GM21737 (cell line): ENCODE measurements around the gene RFX7.

ENCODE experiments used
- ATAC-seq: cut with Tn5 transposase; IDR thresholded peaks from one replicate; pipeline ENCODE4 v1.9.1; 2021; ENCODE audit warnings: mild to moderate bottlenecking, moderate library complexity; ENCODE audit not compliant: unreplicated experiment

The RFX7 gene

GRCh38 chr15:56244811-56245576 lies 1.3 kb upstream of the RFX7 start:
- ATAC-seq: no peak

- no peak for ATAC-seq
These were observed 545 bp upstream of the RFX7 start for GRCh38 chr15:56244038-56244810.

- no peak for ATAC-seq
These were observed 1.0 kb downstream of the RFX7 start for GRCh38 chr15:56242576-56243162.

- no peak for ATAC-seq
These were observed 2.1 kb downstream of the RFX7 start for GRCh38 chr15:56241374-56242105.

- ATAC-seq: no peak
These were observed 3.3 kb downstream of the RFX7 start for GRCh38 chr15:56240390-56240789.

GRCh38 chr15:56236197-56236596 lies 7.5 kb downstream of the RFX7 start:
- no peak for ATAC-seq

GRCh38 chr15:56234804-56235203 lies 8.9 kb downstream of the RFX7 start:
- no peak for ATAC-seq

- no peak for ATAC-seq
These were observed 10.1 kb downstream of the RFX7 start for GRCh38 chr15:56233549-56233948.

GRCh38 chr15:56232058-56232457 lies 11.6 kb downstream of the RFX7 start:
- ATAC-seq: no peak

GRCh38 chr15:56228854-56229253 lies 14.8 kb downstream of the RFX7 start:
- no peak for ATAC-seq

GRCh38 chr15:56228352-56228751 lies 15.3 kb downstream of the RFX7 start:
- ATAC-seq: no peak

- ATAC-seq: no peak
These were observed 15.9 kb downstream of the RFX7 start for GRCh38 chr15:56227780-56228179.

GRCh38 chr15:56227306-56227705 lies 16.4 kb downstream of the RFX7 start:
- ATAC-seq: no peak

GRCh38 chr15:56225520-56225919 lies 18.2 kb downstream of the RFX7 start:
- no peak for ATAC-seq

- no peak for ATAC-seq
These were observed 21.4 kb downstream of the RFX7 start for GRCh38 chr15:56222302-56222701.

GRCh38 chr15:56217341-56217740 lies 26.3 kb downstream of the RFX7 start:
- no peak for ATAC-seq

- ATAC-seq: no peak
These were observed 27.9 kb downstream of the RFX7 start for GRCh38 chr15:56215769-56216168.

- no peak for ATAC-seq
These were observed 31.6 kb downstream of the RFX7 start for GRCh38 chr15:56211960-56212550.

GRCh38 chr15:56211064-56211463 lies 32.6 kb downstream of the RFX7 start:
- ATAC-seq: no peak

GRCh38 chr15:56208641-56209155 lies 35.0 kb downstream of the RFX7 start:
- no peak for ATAC-seq

- peak; percentile 27 for ATAC-seq
These were observed 35.5 kb downstream of the RFX7 start for GRCh38 chr15:56208185-56208584.
